ENCODE results near the gene GM2A. TPM values are rescaled to one million over a fixed set of nuclear protein-coding genes. Genes with fewer than 3 reads are reported as not detected.
A peak's percentile ranks its signal among the peaks of the same experiment; 100 is the strongest.
"Not testable (repeated sequence)": the region's sequence is repeated elsewhere in the genome, so short reads cannot be mapped to it uniquely, and the experiment has no call there.

Gene GM2A
- polyA plus RNA-seq, 10 donors: 18.1 to 30.5 (median 21.6) TPM

DNA sequence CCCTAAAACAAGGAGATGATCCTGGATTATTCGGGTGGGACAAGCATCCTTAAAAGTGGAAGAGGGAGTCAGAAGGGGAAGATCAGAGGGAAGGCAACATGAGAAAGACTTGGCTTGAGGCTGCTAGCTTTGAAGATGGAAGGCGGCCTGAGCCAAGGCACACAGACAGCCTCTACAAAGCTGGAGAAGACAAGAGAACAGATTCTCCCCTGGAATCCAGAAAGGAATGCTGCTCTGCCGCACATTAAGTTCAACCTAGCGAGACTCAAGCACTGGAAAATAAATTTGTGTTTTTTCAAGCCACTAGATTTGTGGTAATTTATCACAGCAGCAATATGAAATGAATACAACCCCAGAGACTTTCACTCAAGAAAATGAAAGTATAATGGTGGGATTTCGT lies 32.7 kb downstream of the GM2A start:
- DNase-seq: peak in 1 of 3 donors; percentile 6

DNA sequence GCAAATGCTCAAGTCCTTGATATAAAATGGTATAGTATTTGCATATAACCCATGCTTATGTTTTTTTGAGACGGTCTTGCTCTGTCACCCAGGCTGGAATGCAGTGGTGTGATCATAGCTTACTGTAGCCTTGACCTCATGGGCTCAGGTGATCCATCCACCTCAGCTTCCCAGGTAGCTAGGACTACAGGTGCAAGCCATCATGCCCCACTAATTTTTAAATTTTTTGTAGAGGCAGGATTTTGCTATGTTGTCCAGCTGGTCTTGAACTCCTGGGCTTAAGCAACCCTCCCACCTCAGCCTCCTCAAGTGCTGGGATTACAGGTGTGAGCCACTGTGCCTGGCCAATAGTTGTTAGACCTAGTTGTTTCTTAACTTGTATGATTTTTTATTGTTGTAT lies 33.3 kb downstream of the GM2A start:
- DNase-seq: no peak

DNA sequence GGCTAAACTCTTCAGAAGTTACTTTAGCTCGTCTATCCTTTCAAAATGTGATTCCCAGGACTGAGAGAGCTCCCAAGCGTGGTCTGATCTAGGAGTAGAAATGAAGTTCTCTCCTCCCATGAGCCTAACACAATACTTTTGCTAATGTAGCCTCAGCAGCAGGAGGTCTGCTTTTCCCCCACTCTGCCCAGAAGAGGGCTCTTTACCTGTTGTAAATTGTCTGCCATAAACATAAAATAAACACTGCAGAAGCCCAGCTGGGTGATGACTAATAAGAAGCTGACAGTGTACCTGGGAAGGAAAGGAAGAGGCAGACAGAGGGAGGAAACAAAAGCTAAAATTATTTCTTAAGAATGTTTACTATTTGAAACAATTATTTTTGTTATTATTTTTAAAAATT lies 35.2 kb downstream of the GM2A start:
- DNase-seq: no peak

DNA sequence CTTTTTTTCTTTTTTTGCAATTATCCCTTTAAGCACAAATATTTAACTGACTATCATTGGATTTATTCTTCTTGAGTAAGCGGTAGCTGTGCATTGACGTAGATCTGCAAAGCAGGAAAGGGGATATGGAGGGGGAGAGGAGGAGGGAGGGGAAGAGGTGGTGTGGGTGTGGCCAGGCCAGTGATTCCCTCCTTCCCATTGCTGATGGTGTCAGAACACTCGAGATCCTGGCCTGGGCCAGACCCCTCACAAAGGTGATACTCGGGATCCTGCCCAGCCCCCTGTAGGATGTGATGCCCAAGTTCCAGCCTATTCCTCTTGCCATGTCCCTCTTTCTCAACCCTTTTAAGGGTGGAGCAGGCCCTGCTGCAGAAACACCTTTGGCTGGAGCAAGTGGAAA lies 40.6 kb downstream of the GM2A start:
- DNase-seq: no peak

DNA sequence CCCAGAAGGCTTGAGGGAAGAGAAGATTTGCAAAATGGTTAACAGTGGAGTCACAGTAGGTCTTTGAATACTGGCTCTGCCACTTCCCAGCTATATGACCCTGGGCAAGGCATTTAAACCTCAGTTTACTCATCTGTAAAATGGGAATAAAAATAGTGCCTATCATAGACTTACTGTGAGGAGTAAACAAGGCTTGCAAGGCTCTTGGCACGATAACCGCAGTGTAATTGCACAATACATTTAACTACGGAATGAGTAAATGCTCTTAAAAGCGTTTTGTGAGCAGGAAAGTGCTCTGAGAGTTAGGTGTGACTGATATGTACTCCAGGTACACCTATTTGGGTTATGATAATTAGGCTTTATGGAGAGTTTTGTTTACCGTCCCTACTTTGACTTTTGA lies 42.2 kb downstream of the GM2A start:
- peak in 1 of 3 donors; percentile 34 for DNase-seq

DNA sequence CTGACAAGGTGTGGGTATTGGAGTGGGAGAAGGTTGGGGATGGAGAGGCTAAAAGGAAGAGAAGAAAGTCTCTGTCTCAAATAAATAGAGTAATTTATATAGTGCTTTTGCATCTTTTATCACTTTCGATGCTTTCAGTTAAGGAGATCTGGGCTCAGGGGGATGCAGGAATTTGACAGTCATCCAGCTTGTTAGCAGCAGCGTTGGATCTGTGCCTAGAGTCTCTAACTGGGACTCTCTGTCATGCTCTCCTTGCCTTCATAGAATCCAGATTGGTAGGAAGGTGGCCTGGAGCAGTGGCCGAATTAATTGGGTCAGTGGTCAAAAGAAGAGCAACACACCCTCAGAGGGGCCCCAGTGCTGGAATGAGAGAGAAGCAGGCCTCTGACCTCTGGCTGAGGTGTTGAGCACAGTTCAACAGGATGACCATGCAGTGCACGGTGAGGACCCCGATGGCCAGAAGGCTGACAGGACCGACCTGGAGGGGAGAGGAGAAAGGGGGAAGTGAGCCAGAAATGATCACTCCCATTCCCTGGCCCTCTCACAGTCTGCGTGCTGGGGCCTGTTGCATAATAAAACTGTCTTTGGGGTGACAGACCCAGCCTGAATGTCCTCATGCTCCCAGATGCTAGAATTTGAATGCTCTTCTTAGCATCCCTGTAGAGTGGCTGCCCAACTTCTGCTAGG lies 42.9 kb downstream of the GM2A start:
- peak in 2 of 3 donors; percentile 55 to 71 for DNase-seq

DNA sequence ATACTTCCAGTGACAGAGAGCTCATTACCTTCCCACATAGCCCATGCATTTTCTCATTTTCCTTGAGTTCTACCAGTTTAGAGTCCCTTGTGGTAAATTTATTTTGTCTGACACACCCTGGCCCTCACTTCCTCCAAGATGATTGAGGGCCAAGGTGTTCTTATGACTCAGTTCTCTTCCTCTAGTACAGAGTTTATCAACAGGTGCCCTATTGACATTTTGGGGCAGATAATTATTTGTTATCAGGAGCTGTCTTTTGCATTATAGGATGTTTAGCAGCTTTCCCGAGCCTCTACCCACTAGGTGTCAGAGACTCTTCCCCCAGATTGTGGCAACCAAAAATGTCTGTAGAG lies 43.5 kb downstream of the GM2A start:
- DNase-seq: no peak

DNA sequence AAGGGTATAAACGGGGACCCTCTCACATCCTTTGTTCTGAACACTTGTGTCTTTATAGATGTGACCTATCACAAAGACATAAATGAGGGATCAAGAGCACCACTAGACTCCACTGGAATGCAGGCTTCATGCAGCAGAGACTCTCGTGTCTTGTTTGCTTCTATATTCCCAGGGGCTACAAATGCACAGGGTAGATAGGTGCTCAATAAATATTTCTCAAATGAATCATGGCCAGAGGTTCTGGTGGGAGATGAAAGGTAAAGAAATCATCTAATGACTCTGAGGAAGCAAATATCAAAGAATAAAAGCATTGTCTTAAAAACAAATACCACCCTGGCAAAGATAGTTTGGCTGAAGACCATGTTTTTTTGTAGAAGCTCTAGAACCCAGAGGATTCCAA lies 44.0 kb downstream of the GM2A start:
- DNase-seq: no peak

DNA sequence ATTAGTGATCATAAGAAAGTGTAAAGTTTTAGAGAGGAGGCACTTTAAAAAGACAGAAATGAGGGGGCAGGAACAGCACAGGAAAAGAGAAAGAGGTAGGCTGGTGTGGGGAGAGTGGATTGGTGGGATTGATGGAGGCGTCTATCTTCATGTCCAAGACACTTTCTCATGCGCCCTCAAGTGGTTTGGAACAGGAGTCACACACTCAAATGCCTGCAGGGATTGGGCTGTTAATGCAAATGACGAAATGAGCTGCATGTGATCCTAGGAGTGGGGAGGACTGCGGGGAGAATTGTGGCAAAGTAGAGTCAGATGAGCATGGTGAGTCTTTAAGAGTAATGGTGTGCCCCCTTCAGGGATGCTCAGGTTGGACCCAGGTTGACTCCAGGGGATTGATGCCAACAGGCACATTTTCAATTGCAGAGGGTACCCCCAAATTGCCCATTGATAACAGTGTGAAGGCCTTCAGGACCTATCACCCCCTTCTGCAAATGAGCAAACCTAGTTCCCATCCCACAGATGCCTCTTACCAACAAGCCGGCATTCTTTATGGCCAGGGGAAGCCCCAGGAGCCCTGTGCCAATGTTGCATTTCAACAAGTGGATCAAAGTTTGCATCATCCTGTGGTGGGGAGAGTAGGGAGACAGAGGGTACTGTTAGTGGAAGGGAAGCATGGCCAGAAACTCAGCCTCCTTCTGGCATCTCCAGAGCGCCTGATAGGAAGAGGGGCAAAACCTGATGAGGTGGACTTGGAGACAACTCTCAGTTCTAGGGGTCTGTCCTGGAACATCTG lies 45.3 kb downstream of the GM2A start:
- peak in 1 of 3 donors; percentile 24 for DNase-seq

DNA sequence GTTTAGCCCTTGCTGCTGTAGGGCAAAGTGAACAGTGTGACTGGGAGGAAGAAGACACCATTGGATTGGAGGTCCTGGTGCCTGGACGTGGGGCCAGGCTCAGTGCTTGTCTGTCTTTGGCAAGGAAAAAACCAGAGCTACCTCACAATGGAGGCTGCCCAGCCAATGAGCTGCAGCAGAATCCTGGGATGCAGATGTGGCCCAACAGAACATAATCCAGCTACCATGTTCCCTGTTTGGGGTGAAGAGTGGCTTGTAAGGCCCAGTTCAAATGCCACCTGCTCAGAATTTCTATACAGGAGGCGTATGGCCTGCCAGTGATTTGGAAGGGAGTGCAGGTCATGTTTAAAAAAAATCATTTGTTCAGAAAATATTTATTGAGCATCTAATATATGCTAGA lies 50.7 kb downstream of the GM2A start, which contains the start of gene SLC36A3:
Gene SLC36A3 (minus strand): TSS at position 101 of the 400 bp plus-strand sequence. CDS start 412 bp downstream, outside the sequence.
- no peak for DNase-seq

DNA sequence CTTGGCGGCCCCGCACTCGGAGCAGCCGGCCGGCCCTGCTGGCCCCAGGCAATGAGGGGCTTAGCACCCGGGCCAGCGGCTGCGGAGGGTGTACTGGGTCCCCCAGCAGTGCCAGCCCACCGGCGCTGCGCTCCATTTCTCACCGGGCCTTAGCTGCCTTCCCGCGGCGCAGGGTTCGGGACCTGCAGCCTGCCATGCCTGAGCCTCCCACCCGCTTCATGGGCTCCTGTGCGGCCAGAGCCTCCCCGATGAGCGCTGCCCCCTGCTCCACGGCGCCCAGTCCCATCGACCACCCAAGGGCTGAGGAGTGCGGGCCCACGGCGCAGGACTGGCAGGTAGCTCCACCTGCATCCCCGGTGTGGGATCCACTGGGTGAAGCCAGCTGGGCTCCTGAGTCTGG lies 56.3 kb downstream of the GM2A start:
- not testable (repeated sequence) for DNase-seq

DNA sequence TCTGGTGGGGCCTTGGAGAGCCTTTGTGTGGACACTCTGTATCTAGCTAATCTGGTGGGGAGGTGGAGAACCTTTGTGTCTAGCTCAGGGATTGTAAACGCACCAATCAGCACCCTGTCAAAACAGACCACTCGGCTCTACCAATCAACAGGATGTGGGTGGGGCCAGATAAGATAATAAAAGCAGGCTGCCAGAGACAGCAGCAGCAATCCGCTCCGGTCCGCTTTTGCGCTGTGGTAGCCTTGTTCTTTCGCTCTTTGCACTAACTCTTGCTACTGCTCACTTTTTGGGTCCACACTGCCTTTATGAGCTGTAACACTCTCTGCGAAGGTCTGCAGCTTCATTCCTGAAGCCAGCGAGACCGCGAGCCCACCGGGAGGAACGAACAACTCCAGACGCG lies 56.8 kb downstream of the GM2A start:
- DNase-seq: not testable (repeated sequence)

DNA sequence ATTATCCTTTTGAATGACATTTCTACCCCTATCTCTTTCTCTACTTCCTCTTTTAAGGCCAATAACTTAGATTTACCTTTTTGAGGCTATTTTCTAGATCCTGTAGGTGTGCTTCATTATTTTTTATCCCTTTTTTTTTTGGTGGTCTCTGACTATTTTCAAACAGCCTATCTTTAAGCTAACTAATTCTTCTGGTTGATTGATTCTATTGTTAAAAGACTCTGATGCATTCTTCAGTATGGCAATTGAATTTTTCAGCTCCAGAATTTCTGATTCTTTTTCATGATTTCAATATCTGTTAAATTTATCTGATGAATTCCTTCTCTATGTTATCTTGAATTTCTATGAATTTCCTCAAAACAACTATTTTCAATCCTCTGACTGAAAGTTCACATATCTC lies 57.9 kb downstream of the GM2A start:
- no peak for DNase-seq

DNA sequence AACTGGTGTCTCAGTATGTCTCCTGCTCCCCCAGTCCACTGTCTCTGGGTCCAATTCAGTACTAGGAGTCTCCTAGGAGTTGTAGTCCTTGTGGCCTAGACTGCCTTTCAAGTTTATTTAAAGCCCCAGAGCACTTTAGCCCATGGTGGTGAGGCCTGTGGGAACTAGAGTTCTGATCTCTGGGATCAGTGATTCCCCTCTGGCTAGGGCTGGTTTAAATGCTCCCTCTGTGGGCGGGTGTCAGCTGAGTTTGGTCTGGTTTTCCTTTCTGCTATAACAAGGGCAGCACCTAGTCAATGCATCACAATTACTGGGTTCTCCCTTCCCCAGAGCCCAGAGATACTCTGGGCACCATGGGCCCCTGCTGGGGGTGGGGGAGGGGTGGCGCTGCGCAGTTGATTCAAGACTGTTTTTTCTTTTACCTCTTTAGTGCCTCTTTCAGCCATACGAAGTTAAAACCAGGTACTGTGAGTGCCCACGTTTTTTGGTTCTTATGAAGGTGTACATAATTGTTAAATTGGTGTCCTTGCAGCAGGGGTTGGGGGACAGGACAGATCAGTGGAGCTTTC lies 59.9 kb downstream of the GM2A start:
- DNase-seq: no peak

DNA sequence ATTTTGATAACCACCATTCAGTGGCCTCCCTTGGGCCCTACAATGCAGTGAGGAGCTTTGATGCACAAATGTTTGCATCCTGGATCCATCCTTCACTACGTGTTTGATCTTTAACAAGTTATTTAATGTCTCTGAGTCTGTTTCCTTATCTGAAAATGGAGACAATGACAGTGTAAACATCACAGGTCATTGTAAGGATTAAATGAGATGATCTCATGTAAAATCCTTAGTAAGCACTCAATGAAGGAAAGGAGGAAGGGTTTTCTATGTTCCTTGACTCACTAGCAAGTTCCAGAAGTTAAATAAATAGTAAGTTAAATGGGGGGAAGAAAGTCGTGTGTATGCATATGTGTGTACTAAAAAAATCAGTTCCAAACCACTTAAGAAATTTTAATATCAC lies 60.4 kb downstream of the GM2A start:
- no peak for DNase-seq

DNA sequence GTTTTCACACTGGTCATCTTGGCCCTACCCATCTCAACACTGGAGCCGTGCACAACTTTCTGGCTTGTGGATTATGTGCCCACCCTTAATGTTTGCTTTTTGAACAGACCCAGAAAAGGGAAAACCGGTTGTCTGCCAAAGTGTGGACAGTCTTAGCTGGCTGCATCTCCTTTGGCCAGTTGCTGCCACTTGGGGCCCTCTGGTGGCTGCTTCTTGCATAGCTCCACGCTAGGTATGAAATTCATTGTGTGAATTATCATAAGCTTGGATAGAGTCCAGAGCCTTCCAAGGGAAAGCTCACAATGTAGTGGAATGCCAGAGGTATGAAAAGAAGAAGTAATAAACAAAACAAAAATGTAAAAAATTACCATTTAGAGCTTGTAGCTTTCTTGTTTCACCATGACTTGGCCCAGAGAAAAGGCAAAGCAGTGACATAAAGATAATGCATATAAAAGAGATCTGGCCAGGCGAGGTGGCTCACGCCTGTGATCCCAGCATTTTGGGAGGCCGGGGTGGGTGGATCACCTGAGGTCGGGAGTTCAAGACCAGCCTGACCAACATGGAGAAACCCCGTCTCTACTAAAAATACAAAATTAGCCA lies 63.1 kb downstream of the GM2A start:
- peak; percentile 48 to 82 (median 74) for DNase-seq

DNA sequence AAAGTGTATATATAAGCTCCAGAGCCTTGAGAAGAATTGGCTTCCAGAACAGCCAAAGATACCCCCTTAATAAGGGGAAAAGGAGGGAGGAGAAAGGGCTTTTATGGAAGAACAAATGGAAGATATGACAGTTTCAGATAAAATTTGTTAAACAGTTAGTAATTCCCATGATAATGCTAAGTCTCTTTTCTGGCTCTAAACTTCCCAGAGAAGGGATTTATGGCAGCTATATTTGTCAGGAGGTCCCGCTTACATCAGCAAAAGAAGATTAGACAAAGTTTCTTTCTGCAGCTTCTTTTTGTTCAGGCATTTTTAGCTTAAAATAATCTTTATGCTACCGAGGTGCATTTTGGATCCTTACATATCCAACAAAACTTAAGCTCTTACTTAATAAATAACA lies 64.9 kb downstream of the GM2A start:
- peak in 2 of 3 donors; percentile 20 to 32 for DNase-seq

DNA sequence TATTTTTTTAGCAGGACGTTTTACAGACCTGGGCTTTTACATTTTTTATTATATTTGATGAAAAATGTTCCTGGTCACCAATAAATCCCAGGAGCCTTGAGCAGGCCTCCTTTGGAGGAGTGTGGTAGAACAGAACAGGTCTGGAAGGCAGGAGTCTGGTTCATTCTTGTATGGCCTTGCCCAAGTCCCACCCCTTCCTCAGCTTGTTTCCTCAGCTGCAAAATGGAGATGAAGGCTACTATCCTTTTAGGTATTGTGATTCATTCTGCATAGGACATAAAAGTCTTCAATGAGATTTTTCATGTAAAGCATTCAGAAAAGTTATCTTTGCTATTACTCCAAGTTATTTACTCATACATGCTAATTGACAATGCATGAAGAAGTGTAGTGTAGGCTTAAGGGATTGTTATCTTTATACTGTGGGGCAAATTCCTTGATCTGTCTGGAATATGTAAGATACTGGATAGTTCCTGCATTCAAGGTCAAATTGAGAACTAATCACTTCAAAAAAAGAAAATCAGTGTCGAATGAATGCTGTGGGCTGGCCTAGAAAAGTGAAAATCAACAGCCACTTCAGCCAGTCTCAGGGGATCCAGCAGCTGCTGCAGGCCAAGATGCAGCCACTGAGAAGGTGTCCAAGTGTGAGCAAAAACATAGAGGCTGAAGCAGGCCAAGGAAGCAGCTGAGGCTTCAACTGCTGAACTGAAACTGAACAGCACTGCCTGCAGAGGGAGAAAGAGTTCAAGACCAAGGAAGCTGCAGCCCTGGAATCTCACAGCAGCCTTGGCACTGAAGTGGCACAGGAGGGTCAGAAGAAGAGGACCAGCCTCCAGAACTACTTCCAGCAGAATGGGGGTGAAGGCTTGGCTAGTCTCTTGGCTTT lies 66.1 kb downstream of the GM2A start:
- DNase-seq: peak; percentile 46 to 86 (median 75)
